ENCODE measurements around the gene ACTN3. TPM values are rescaled to one million over a fixed set of nuclear protein-coding genes. Genes with fewer than 3 reads are reported as not detected.
"Not testable (repeated sequence)": the region's sequence is repeated elsewhere in the genome, so short reads cannot be mapped to it uniquely, and the experiment has no call there.

Gene ACTN3
- total and polyA plus RNA-seq, 2 of the 4 experiments (the other 2 are of a cell fraction) = under 0.01 to 0.05 TPM

GRCh38 chr11:66581261-66581660 lies 34.6 kb downstream of the ACTN3 start:
- H4K8ac ChIP-seq (ENCODE audit: low read depth in 2 of 2, low read length in 2 of 2) = no peak overlapping the region
- no peak overlapping the region for H2BK120ac ChIP-seq (ENCODE audit: low read depth, low read length)
- no peak overlapping the region for H3K56ac ChIP-seq (ENCODE audit: extremely low read depth, insufficient read depth, low read length)
- no peak overlapping the region for H3K4me2 ChIP-seq (ENCODE audit: low read depth, low read length)
- H3K27me3 ChIP-seq (ENCODE audit: control insufficient read depth, insufficient read depth, low read length) = 0 out of 2 replicates have a peak, but pooled peaks cover 1% of the 10 kb centered on the region
- H4K5ac ChIP-seq (ENCODE audit: low read depth, low read length) = no peak overlapping the region
- TF ChIP-seq CEBPB (IDR thresholded peaks at IDR 0.05; ENCODE audit: low read depth, low read length) (no peak), BHLHE40 (IDR thresholded peaks at IDR 0.05; ENCODE audit: low read depth, low read length) (no peak), USF2 (IDR thresholded peaks at IDR 0.05; ENCODE audit: low read depth, low read length) (no peak)
- H3K79me1 ChIP-seq (ENCODE audit: low read depth in 1 of 2, low read length in 2 of 2) = no peaks in the 10 kb centered on the region
- H2AK9ac ChIP-seq (replicated peaks; ENCODE audit: low read depth, low read length, poor library complexity) = no peak overlapping the region
- no peak for ATAC-seq (ENCODE audit: low read depth)
- H3K18ac ChIP-seq (ENCODE audit: low read depth, low read length) = no peak overlapping the region
- WGBS, 2 experiments (ENCODE audit: extremely low coverage in 2 of 2, insufficient read length in 1 of 2) = no CpG with 5 or more reads among the region's 3 CpGs
- no peaks in the 10 kb centered on the region for H3K36me3 ChIP-seq (ENCODE audit: control insufficient read depth, insufficient read depth, low read length)
- no peak overlapping the region for H2AK5ac ChIP-seq (ENCODE audit: low read depth, low read length)
- no peak overlapping the region for H2AFZ ChIP-seq (replicated peaks; ENCODE audit: low read length, poor library complexity)
- H4K91ac ChIP-seq (ENCODE audit: insufficient read depth, low read depth, low read length) = no peak overlapping the region
- ChIA-PET POLR2A (ENCODE audit: unreplicated experiment) (no interaction called here), CTCF (interaction anchor here (1.8 kb wide), 1 partner anchor 97 kb away, joined by 5 read pairs; no protein-coding TSS in a partner anchor)
- H2BK15ac ChIP-seq (ENCODE audit: low read depth, low read length) = no peak overlapping the region
- no TSS peak for BruUV-seq (replicated peaks)
- H3K4ac ChIP-seq (ENCODE audit: low read depth, low read length) = no peak overlapping the region
- H3K27ac ChIP-seq (ENCODE audit: insufficient read depth, low read length) = no peak overlapping the region
- dilution Hi-C loops (cut with HindIII; ENCODE audit: low sequenced_read_pairs, unreplicated experiment) = no loop called here
- H2BK5ac ChIP-seq (ENCODE audit: low read depth, low read length, poor library complexity, severe bottlenecking) = no peak overlapping the region
- peaks cover 6% of the 10 kb centered on the region for H3K4me1 ChIP-seq (ENCODE audit: control insufficient read depth, insufficient read depth, low read length)
- no peak overlapping the region for H3K9ac ChIP-seq (ENCODE audit: low read depth, low read length)
- H3K4me3 ChIP-seq (ENCODE audit: insufficient read depth, low read depth, low read length) = no peak overlapping the region
- H3K23ac ChIP-seq (ENCODE audit: low read depth, low read length) = no peak overlapping the region
- no peak overlapping the region for H2BK20ac ChIP-seq (ENCODE audit: low read depth, low read length)
- no peaks in the 10 kb centered on the region for H3K9me1 ChIP-seq (ENCODE audit: insufficient read depth, low read length)
- intact Hi-C loops (cut with micrococcal nuclease) = no loop called here
- H3K9me3 ChIP-seq (ENCODE audit: control insufficient read depth, insufficient read depth, low read length) = 0 out of 2 replicates have a peak, but pooled peaks cover 2% of the 10 kb centered on the region
- no peak overlapping the region for H3K14ac ChIP-seq (replicated peaks; ENCODE audit: low read depth, low read length)
- no peaks in the 10 kb centered on the region for H4K20me1 ChIP-seq (ENCODE audit: insufficient read depth, low read length)
- DNase-seq = no peak
- in situ Hi-C loops (cut with MboI; ENCODE audit: low sequenced_read_pairs) = no loop called here

- H4K8ac ChIP-seq (ENCODE audit: low read depth in 2 of 2, low read length in 2 of 2); H2BK120ac ChIP-seq (ENCODE audit: low read depth, low read length); H3K4ac ChIP-seq (ENCODE audit: low read depth, low read length); H3K27ac ChIP-seq (ENCODE audit: insufficient read depth, low read length); H3K23ac ChIP-seq (ENCODE audit: low read depth, low read length); intact Hi-C loops (cut with micrococcal nuclease); POLR2A ChIA-PET (ENCODE audit: unreplicated experiment); H3K9me1 ChIP-seq (ENCODE audit: insufficient read depth, low read length); BruUV-seq (replicated peaks); H2AK9ac ChIP-seq (replicated peaks; ENCODE audit: low read depth, low read length, poor library complexity); H3K14ac ChIP-seq (replicated peaks; ENCODE audit: low read depth, low read length); in situ Hi-C loops (cut with MboI; ENCODE audit: low sequenced_read_pairs); H3K79me1 ChIP-seq (ENCODE audit: low read depth in 1 of 2, low read length in 2 of 2); H3K4me3 ChIP-seq (ENCODE audit: insufficient read depth, low read depth, low read length); H4K20me1 ChIP-seq (ENCODE audit: insufficient read depth, low read length); H3K56ac ChIP-seq (ENCODE audit: extremely low read depth, insufficient read depth, low read length); H2BK5ac ChIP-seq (ENCODE audit: low read depth, low read length, poor library complexity, severe bottlenecking); H2BK20ac ChIP-seq (ENCODE audit: low read depth, low read length); H3K36me3 ChIP-seq (ENCODE audit: control insufficient read depth, insufficient read depth, low read length); H2BK15ac ChIP-seq (ENCODE audit: low read depth, low read length); H2AFZ ChIP-seq (replicated peaks; ENCODE audit: low read length, poor library complexity); H2AK5ac ChIP-seq (ENCODE audit: low read depth, low read length); H4K91ac ChIP-seq (ENCODE audit: insufficient read depth, low read depth, low read length); H3K4me1 ChIP-seq (ENCODE audit: control insufficient read depth, insufficient read depth, low read length); dilution Hi-C loops (cut with HindIII; ENCODE audit: low sequenced_read_pairs, unreplicated experiment); ATAC-seq (ENCODE audit: low read depth); H3K18ac ChIP-seq (ENCODE audit: low read depth, low read length); H3K4me2 ChIP-seq (ENCODE audit: low read depth, low read length); H4K5ac ChIP-seq (ENCODE audit: low read depth, low read length); H3K9ac ChIP-seq (ENCODE audit: low read depth, low read length); DNase-seq; H3K9me3 ChIP-seq (ENCODE audit: control insufficient read depth, insufficient read depth, low read length); H3K27me3 ChIP-seq (ENCODE audit: control insufficient read depth, insufficient read depth, low read length); CTCF ChIA-PET: not testable (repeated sequence)
- WGBS, 2 experiments (ENCODE audit: extremely low coverage in 2 of 2, insufficient read length in 1 of 2) = 83% methylated on average over 2 of the region's 3 CpGs; no CpG with 5 or more reads in 1 of the 2 experiments
Observed at GRCh38 chr11:66582565-66583147, 36.0 kb downstream of the ACTN3 start.

Measured in IMR-90 (cell line).